PFSK-1 (cell line): ENCODE data around the gene MAT2A.

Source experiments
- FOXP2 ChIP-seq: optimal IDR thresholded peaks from 2 replicates; pipeline ENCODE3; 2011; ENCODE audit warnings: borderline replicate concordance, control low read depth, inconsistent platforms; ENCODE audit not compliant: insufficient read depth; ENCODE audit errors: extremely low read length, extremely low read depth
- POLR2AphosphoS5 ChIP-seq: IDR thresholded peaks from 2 replicates; pipeline ENCODE4 v1.6.1; 2012; ENCODE audit warnings: low read depth, mild to moderate bottlenecking, control low read depth, low read length, moderate library complexity
- REST ChIP-seq, 2 experiments: IDR thresholded peaks; 2 replicates each; pipeline versions ENCODE4 v1.6.1 to v1.8.0; 2011 to 2012; ENCODE audit warnings: low read depth in 2 of 2, low read length in 2 of 2, control low read depth in 1 of 2, inconsistent platforms in 1 of 2, mild to moderate bottlenecking in 1 of 2, moderate library complexity in 1 of 2; ENCODE audit not compliant: insufficient read depth in 1 of 2
- SIN3A ChIP-seq: IDR thresholded peaks from 2 replicates; pipeline ENCODE4 v1.6.1; 2012; ENCODE audit warnings: mild to moderate bottlenecking, low read length, moderate library complexity, borderline replicate concordance; ENCODE audit not compliant: insufficient read depth
- TAF1 ChIP-seq: IDR thresholded peaks from 2 replicates; pipeline ENCODE4 v1.6.1; 2012; ENCODE audit warnings: low read length, control low read depth, borderline replicate concordance; ENCODE audit not compliant: insufficient read depth

Gene MAT2A

GRCh38 chr2:85501248-85501647 is 37.7 kb upstream of the MAT2A start:
- TF ChIP-seq POLR2AphosphoS5, result no peak
- TF ChIP-seq TAF1, result no peak
- TF ChIP-seq SIN3A, result no peak
- TF ChIP-seq REST (IDR thresholded peaks at IDR 0.05; ENCODE audit: insufficient read depth in 1 of 2, low read depth in 2 of 2, low read length in 2 of 2), result no peak
- no peak for TF ChIP-seq FOXP2

- TF ChIP-seq SIN3A, result no peak
- no peak for TF ChIP-seq FOXP2
- TF ChIP-seq TAF1, result no peak
- TF ChIP-seq REST (IDR thresholded peaks at IDR 0.05; ENCODE audit: insufficient read depth in 1 of 2, low read depth in 2 of 2, low read length in 2 of 2), result no peak
- no peak for TF ChIP-seq POLR2AphosphoS5
Observed at GRCh38 chr2:85502720-85503119, 36.2 kb upstream of the MAT2A start.

GRCh38 chr2:85503168-85503850 is 35.7 kb upstream of the MAT2A start:
- TF ChIP-seq POLR2AphosphoS5 (no peak), REST (IDR thresholded peaks at IDR 0.05; ENCODE audit: insufficient read depth in 1 of 2, low read depth in 2 of 2, low read length in 2 of 2) (no peak), TAF1 (no peak), SIN3A (no peak), FOXP2 (no peak)

- TF ChIP-seq TAF1, result no peak
- TF ChIP-seq REST (IDR thresholded peaks at IDR 0.05; ENCODE audit: insufficient read depth in 1 of 2, low read depth in 2 of 2, low read length in 2 of 2), result no peak
- TF ChIP-seq FOXP2, result no peak
- no peak for TF ChIP-seq POLR2AphosphoS5
- TF ChIP-seq SIN3A, result no peak
Observed at GRCh38 chr2:85503851-85504777, 34.9 kb upstream of the MAT2A start.
